ENCODE results near the gene PCDH9.

Gene PCDH9

DNA sequence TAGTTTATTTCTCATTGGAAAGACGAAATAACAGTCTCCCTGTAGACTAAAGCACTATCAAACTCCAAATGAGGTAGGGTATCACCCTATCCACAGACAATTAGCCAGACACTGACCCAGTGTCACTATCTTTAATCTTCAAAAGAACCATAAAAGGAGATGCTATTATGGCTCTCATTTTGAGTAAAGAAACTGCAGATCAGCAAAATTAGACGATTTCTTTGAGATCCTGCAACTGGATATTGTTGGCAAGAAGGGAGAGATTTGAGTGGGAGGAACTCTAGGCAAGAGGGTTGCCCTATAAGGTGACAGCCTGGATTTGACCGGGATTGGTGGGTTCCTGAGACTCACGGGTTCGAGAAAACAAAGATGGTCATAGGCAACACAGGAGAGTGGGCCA lies 71.2 kb downstream of the PCDH9 start:
- DNase-seq: no peak

DNA sequence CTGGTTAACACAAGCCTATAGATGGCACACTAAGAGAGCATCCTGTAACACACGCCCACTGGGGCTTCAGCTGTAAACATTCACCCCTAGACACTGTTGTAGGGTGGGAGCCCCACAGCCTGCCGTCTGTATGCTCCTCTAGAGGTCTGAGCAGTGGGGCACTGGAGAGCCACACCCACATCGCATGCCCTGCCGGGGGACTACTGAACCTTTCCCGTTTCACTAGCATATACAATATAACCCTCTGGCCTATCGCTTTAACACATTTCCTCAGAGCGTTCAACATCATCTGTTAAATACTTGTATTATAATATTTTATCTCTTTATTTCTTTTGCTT lies 73.4 kb downstream of the PCDH9 start:
- DNase-seq: no peak

DNA sequence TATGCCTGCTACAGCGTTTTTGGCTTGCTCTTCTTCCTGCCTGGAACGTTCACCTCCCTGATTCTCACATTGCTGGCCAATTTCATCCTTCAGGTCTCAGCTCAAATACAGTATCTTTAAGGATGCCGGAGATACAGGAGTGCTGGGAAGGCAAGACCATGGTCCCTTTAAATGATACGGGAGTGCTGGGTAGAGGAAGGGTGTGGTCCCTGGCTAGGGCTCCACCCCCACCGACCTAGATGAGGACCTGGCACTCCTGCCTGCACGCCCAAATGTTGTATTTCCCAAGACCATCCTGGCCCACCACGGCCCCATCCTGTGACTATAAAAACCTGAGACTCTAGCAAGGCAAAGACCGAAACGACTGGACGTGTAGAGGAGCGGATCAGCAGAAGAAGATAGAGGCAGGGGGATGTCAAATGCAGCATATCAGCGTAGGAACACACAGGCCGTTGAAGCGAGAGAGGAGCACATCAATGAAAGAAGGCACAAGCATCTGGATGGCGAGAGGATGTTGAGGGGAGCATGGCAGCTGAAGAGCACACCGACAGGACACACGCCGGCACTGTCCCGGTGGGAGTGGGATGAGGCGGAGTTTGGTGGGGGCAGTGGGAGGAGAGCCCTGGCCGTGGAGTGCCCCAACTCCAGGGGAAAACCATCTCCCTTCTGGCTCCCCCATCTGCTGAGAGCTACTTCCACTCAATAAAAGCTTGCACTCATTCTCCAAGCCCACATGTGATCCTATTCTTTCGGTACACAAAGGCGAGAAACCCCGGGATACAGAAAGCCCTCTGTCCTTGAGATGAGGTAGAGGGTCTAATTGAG lies 74.0 kb downstream of the PCDH9 start:
- DNase-seq: no peak

DNA sequence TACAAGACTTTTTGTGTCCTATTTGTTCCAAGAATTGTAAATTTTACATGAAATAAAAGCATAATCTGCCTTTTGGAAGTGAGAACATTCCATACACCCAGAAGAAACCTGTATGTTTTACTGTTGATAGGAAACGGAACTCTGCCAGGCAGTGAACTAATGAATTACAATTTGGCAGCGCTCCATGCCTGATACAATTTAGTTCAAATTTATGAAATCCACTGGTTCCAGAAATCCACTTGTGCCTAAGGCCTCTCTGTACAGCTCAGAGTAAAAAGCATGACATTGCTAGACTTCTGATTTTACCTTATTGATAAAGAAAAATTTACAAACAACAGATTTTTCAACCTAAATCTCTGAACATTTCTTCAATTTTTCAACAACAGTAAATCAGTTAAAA lies 78.1 kb downstream of the PCDH9 start:
- DNase-seq: no peak

DNA sequence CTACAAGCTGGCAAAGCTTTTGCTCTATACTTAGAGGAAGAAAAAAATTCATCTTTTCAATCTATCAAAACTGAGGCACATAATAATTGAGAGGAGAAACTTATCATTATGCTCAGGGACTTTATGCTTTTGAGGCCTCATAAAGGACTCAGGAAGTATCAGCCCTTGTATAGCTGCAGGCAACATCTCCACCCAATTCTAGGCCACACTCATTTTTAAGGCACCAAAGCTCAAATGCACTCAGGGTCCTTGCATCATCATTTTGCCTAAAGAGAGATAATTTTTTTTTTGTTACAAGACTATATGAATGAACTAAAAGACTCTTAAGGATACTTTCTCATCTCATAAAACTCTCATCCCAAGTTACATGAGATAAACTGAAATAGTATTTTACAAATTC lies 78.5 kb downstream of the PCDH9 start:
- no peak for DNase-seq

DNA sequence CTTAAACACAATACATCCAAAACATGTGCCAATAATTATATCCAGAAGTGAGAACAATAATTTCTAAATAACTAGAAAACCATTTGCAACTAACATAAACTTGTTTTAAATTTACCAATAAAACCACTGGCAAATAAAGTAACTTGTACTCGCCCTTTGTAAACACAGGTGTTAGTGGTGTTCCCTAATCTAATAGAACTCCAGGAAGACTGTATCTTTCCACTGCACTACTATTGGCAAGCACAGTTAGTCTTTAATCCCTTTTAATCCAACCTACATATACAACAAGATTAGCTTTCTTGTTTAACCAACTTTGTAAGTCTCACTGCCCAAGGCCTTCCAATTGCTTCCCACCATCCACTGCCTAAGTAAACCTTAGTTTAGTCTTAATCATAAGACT lies 79.5 kb downstream of the PCDH9 start:
- DNase-seq: no peak

DNA sequence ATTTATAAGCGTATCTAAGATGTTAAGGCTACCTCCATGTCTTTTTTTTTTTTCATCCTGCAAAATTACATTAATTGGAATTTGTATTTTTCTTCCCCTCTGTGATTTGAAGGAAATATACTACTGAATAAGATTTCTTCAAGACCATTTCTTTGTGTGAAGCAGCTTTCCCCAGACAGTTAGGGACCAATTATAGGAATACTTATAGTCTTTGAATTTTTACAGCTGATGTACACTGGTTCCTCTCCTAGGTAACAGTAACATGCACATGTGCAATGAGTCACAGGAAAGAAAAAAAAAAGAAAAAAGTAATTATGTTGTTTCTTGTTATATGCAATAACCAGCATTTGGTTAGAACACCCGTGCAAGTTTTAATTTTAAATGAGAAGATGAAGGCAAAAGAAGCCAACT lies 82.0 kb downstream of the PCDH9 start:
- no peak for DNase-seq

DNA sequence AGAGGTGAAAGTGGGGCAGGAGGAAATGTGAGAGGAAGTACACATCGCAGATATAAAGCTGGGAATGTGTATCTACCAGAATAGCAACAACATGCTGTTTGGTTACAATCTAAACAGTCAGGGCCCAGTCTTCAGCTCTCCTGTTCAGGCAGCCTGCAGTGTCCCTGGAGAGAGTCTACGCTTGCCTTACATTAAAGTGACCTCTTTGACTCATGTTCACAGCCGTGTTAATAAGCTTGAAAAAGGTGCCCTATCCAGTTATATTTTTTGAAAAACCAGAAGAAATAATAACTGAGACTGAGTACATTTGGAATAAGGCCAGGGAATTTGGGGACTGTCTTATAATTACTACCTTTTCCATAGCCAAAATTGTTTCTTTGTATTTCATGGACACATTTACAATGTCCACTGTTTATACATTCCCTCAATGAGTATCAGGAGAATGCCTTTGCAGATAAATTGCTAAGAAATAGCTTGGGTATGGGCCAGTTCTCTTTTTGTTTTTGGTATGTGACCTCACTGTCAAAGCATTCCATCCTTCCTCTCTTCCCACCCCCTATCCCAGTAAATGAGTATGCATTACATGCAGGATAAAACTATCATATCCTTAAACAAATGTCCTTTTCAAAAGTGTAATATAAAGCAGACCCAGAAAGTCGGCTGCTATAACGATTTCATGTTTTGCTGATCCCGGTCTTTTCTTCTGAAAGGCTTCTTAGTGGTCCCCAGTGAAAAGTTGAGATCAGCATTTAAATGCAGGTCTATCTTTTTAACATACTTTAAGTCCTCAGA lies 82.6 kb downstream of the PCDH9 start:
- DNase-seq: no peak

DNA sequence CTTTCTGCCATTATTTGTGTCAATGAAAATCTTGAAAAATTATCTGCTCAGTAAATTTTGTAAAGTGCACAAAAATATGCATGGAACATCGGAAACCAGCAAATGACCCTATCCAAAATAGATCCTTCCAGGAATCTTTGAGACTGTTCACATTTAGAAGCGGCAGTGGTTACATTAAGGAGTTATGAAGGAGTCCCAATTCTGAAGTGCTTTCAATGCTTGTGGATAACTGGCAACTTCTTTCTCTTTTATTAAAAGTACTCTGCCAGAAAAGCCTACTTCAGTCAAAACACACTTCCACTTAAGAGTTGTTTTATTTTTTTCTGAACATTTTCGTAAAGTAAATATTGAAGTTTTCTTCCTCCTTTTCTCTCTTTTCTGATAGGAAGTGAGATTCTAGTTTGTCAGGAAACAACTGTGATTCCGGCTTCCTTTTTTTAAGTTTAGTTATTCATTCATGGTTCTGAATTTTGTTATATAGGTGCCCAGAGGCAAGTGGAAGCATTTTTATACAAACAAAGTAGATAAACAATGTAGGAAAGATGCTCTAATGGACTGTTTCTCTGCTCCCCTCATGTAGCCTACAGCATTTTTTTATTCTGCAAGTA lies 83.5 kb downstream of the PCDH9 start:
- DNase-seq: no peak

DNA sequence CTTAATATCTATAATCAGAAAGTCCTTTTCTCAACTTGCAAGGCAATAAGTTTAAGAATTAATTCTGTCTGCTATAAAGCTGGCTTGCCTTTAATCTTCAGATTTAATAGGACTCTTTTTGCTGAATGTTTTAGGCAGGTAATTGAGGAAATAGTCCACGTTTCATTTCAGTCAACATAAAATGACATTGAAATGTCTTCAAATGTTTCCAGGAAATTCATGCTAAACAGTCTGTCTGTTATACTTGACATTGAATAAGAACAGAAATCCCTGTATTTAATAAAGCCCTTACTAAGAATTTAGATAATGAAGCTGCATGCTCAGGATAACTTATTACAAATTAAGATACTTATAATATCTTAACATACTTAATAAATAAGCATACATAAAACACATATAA lies 84.2 kb downstream of the PCDH9 start:
- no peak for DNase-seq

DNA sequence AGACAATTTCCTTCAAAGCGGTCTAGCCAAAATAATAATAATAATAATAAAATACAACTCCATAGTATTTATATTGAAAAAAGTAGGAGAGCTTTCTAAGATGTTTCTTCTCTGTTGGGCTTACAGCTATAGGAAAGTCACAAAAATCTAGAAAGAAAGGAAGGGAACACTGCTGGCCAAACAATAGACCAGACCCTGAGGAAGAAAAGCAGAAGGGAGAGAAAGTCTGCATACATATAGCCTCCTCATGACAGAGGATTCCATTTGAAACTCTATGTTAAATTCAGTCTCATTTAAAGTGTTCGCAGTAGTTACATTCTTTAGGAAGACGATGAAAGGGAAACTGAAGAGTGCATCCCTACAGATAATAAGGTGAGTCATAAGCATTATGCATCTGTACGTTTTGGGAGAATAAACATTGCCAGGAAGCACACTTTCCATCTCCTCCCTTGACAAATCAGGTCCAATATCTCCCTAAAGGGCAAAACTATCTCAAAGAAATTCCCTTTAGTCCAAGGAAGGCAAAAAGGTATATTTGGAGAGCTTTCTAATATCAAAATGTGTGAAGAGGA lies 86.5 kb downstream of the PCDH9 start:
- no peak for DNase-seq

DNA sequence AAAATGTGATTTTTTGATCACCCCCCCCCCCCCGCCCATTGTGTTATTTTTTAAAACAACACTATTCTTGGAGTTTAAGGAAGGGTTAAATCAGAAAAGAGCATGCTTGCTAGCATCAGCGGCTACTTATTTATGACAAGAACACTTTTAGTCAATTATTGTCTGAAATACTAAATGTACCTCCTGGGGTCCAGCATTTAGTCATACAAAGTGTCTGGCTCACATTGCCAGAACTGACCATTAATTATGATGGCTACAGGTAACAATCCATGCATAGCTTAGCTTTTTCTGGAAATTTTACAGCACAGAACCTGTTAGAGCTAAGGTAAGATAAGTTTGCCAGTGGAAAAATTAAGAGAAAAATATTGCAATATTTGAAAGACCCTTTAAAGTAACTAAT lies 90.1 kb downstream of the PCDH9 start:
- no peak for DNase-seq

DNA sequence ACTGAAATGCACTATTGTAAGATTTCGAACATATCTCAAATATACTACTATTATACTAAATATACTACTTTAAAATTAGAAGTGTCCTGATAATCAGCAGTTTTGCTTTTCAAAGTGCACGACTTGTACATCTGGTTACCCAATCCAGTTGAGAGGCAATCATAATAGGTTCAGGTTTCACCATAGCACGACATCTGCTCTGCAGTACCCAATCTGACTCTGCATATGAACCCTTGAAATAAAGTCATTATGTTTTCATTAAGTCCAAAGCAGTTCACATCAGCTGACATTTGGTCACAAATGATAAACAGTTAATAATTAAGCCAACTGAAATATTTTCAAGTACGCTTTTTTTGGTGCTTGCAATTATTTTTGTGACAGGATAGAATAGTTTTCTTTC lies 90.6 kb downstream of the PCDH9 start:
- DNase-seq: no peak

DNA sequence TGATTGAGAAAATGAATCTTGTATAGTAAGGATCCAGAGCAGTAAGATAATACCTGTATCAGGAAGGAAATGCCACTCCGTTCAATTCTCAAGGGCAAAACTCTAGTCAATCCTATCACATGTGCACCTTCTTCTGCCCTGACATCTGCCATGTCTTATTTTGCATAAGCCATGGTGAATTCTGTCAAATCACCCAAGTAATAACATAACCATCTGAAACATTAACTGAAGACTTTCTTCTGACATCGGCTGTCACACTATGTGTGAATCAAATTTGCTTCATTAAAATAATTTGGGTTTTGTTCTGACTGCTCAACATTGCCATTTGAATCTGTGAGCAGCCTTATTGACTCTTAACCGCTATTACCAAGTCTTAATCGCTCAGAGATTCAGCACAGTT lies 91.2 kb downstream of the PCDH9 start:
- DNase-seq: no peak

DNA sequence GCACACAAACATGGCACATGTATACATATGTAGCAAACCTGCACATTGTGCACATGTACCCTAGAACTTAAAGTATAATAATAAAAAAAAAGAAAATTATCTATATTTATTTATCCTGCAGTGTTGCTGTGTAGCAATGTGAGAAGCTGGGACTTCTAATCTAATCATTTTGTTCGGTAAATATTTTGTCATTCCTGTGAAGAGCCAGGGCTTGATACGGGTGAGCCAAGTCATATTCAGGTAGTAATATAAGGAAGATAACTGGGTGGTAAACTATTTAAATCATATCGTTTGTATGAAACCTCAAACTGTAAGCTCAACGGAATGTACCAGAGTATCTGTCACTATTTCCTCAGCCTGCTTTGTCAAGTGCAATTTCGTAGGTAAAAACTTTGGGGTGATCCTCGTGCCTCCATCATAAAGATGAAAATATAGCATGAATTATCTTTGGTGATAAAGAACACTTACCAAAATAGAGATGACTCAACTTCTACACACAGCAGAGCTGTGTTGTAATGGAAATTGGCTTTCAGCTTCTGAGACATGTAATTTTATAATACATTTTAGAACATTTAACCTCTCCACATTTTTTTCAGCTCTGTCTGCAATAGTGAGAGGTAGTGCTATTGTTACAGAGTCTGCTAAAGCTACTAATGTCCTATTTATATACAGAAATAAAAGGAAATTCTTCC lies 92.9 kb downstream of the PCDH9 start:
- no peak for DNase-seq

DNA sequence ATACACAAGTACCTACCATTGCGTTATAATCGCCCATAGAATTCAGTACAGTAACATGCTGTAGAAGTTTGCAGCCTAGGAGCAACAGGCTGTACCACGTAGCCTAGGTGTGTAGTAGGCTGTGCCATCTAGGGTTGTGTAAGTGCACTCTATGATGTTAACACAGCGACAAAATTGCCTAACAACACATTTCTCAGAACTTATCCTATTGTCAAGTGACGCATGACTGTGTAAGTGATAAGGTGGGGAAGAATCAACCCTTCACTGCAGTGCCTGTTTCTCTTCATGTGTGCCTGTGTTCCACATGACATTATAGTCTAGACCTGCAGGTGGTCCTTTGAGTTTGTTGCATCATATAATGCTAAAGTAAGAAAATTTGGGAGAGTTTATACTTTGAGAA lies 94.0 kb downstream of the PCDH9 start:
- DNase-seq: no peak

DNA sequence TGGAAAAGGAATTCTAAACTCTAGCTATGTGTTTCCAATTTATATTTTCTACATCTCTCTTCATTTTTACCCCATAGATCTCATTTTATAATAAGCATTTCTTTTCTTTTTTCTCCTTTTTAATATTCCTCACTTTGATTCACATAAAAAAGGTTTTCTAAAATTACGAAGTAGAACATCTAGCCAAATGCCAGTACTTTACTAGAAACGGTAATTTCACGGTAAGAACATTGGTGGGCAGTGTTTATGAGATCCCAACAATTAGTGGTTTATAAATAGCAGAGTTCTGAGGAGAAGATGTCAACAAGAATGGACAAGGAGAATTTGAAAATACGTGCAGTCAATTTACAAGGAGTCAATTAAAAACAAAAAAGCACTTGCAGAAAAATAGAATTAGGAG lies 94.8 kb downstream of the PCDH9 start:
- DNase-seq: no peak

DNA sequence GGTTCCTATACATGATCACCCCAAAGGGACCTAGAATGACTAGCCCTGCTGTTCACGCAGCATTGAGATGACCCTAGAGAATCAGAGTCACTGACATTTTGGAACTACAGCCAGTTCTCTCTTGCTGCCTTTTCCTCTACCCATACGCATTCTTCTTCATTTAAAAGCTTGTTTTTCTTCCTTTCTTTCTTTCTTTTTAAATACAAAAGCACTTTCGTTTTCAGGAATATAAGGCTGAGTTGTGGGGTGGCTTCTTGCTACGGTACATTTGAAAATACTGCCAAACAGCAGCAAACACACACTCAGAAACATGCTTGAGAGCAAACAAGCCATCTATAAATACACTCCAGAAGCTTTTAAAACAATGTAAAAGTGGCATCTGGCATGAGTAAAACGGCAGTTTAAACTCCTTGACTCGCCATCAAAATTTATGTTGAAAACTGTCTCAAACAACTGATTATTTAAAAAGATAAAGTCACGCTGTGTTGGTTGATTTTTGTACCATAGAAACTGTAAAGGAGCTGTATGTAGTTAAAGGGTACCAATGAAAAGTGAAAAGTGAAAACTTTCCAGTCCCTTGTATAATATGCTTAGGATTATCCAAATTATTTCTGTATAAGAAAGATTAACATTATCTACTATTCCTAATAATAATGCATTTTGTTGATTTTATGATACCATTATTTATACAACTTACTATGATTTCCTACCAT lies 95.6 kb downstream of the PCDH9 start:
- no peak for DNase-seq

DNA sequence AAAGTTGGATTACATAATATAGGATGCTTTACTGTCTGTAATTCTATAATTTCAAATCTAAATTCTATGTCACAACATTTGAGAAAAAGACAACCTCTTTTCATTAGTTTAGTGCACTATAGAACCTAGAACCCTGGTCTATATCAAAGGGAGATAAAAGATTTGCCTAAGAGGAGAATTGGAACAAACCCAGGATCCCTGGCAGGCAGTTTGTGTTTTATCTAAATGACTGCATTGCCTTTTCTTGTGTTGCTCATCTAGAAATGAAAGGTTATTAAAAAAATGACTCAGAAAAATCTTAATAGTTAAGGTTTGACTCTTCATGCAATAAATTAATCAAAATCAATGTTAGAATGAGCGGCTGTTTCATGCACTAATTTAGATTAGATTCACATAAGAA lies 96.7 kb downstream of the PCDH9 start:
- DNase-seq: no peak

DNA sequence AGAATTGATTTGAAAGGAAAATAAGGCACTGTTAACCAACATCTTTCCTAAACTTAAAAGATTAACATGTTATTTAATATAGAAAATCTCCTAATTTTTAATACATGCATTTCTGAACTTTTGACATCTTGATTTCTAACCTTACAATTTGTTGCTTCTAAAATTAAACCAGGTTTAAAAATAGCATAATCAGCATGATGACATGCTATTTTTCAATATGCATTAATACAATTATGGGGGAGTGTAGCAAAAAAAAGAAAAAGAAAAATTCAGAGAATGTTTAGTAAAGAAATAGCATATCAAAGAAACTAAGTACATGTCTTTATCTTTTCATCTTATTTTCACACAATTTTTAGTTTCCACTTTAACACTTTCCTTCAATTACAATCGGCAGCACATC lies 98.7 kb downstream of the PCDH9 start:
- no peak for DNase-seq

DNA sequence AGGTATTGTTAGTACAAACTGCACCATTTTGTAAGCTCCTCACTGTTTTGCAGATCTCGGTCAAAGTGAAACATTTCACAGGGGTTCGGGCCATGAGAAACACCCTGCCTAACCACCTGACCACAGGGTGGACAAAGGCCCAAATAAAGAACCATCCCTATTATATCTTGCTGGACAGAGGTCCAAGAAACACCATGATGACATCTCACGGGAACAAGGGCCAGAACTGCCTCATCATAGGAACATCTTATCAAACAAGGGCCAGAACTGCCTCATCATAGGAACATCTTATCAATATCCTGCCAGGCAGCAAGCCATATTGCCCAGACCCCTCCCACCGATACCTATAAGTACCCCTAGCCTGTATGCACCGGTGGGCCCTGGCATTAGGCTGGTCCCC lies 99.7 kb downstream of the PCDH9 start:
- DNase-seq: no peak

DNA sequence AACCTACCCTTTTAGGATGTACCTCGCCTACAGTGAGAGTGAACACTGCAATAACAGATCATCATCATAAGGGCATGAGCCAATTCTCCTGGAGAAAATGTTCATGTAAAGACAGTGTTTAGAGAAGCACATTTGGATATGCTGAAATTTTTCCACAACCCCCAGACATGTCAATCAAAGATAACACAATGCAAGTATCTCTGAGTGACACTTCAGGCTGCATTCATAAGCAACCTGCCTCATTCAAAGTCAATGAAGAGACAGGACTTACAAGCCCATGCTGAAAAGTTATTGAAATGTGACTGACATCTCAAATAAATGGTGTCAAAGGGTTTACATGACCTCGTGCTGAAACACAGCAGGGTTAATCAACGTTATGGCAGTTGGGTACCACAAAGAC lies 102.0 kb downstream of the PCDH9 start:
- DNase-seq: no peak

DNA sequence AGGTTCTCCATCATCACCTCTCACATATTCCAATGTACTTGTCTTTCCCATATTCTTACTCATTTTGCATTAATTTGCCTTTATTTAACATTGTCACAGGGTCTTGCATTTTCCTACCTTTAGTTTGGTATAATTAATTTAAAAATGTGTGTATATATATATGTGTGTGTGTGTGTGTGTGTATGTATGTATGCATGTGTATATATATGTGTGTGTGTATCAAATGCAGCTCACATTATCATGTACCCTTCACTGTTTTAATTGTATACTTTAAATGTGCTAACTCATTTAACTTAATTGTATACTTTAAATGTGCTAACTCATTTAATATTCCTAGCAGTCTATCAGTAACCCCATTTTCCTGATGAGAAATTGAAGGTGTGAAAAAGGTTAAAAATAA lies 104.5 kb downstream of the PCDH9 start:
- DNase-seq: no peak
